IPS-NIHi11 (cell line): ENCODE data around the gene DDR2.
"Not testable (repeated sequence)": the region's sequence is repeated elsewhere in the genome, so short reads cannot be mapped to it uniquely, and the experiment has no call there.

Source experiments
- DNase-seq: peaks from one replicate; pipeline ENCODE4 v3.0.0; 2012; ENCODE audit warnings: mixed read lengths, low spot score

Gene DDR2

DNA sequence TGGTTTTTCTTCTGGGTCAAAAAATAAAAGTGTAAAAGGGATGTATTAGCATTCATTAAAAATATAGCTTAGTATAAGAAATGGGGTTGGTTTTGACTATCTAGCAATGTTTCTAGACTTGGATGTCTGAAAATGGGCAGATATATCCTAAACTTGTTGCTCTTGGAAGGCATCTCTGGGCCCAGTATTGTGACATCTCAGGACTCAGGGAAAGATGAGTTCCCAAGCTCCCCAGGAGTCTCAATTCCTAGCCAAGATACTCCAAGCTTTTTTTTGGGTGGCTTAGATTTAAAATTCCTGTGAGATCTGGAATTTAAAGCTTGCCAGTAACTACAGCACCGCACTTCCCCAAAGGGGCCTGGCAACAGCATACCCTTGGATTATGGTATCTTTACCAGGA is 146.8 kb downstream of the DDR2 start:
- DNase-seq, result no peak

DNA sequence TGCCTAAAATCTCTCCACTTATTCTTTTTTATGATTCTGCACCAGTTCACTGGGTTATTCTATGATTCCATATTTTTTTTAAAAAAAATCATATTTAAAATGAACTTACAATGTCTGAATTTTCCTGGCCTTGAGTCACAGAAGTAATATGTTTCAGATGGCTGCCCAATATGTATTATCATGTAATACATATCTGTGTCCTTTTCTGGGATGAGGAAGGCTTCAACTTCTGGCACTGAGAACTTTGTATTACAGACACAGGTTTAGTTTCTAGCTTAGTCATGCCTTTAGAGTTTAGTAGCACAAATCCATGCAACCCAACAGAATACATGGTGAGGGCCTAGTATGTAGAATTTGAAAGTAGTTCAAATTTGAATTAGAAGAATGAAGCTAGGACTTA is 150.4 kb downstream of the DDR2 start:
- DNase-seq, result no peak

DNA sequence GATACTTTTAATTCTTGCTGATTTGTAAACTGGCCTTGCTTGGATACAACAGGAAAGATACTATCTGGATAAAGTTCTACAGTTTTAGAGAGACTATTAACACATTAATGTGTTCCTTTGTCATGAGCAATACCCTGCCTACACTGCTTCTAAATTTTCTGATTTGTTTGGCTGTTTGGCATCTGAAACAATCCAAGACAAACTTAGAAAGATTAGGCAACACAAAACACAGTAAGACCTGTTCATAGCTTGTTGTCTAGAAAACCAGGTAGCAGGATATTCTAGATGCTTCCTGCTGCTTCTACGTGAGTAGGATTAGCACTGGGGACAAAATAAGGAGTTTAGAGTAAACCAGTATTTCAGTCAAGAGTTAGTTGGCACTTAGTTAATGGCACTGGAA is 152.7 kb downstream of the DDR2 start:
- not testable (repeated sequence) for DNase-seq

DNA sequence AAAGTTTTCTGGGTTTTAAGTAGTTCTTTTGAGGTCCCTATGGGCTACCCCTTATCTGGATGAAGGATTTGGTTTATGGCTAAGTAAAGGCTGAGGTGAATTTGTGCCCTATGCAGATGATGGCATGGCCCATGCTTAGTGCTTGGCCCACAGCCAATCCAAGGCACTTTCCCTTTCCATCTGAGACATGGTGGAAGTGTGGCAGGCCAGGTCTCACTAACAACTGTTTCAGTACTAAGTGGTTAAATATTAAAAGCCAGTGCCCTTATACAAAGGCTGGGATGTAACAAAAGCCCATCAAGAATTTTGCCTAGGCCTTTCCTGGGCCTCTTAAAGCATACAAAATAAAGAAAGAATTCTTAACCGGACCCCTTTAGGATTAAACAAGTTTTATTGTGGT is 156.5 kb downstream of the DDR2 start:
- DNase-seq, result not testable (repeated sequence)

DNA sequence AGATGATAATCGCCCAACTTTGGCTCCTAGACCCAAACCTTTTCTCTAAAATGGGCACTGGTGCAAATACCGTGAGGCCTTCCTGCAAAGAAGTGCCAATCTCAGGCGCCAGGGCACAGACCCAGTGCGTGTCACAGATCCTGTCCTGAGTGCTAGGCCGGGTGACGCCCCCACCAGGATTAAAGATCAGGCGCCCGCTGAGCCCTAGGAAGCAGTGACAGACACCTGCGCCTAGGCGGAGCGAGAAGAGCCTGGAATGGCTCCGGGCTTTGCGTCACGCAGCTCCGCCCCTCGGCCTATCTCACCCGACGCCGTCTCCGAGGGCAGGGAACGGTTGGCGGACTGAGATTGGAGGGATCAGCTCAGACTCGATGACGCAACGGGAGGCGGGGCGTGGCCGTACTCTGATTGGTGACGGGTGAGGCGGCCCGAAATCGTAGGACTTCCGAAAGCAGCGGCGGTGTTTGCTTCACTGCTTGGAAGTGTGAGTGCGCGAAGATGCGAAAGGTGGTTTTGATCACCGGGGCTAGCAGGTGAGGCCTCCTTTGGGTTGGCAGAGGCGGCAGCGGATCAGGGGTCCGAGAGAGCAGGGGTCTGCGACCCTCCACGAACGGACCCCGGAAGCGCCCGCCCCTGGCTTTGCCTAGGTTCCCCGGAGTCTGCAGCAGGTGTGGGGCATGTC is 158.2 kb downstream of the DDR2 start, which contains the start of gene HSD17B7:
Gene HSD17B7 (plus strand): TSS at position 400 of the 682 bp plus-strand sequence. CDS start 99 bp downstream, at position 499.
- peak; percentile 57 for DNase-seq

DNA sequence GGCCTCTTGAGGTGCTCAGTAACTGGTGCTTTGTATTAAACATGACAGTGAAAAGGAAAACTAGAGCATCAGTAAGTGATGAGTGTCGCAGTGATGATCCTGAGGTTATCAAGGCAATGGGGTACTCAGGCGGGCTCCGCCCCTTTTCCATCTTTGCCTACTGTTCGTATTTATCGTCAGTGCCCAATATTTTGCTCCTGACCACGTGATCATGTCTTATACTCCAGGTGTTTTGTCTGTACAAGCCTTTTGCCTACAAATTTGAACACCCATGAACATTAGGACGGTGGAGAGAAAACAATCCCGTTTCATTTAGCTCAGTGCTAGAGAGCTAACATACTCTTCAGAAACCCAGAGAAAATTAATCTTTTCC is 158.7 kb downstream of the DDR2 start:
- not testable (repeated sequence) for DNase-seq

DNA sequence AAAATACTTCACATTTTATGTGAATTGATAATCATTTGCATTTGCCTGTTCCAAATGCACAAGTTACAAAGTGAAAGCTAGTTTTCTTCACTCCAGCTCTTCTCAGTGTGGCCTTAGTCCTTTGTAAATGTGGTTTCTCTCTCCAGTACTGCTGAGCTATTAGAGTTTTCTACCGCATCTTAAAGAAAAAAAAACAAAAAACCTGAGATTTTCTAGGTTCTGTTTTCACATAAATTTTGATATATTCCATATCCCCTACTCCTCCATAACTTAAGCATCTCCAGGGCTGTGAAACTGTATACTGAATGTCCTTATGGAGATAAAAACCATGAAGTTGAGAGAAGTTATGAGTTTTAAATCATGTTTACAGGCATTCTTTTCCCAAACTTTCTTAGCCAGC is 162.0 kb downstream of the DDR2 start:
- DNase-seq, result not testable (repeated sequence)

DNA sequence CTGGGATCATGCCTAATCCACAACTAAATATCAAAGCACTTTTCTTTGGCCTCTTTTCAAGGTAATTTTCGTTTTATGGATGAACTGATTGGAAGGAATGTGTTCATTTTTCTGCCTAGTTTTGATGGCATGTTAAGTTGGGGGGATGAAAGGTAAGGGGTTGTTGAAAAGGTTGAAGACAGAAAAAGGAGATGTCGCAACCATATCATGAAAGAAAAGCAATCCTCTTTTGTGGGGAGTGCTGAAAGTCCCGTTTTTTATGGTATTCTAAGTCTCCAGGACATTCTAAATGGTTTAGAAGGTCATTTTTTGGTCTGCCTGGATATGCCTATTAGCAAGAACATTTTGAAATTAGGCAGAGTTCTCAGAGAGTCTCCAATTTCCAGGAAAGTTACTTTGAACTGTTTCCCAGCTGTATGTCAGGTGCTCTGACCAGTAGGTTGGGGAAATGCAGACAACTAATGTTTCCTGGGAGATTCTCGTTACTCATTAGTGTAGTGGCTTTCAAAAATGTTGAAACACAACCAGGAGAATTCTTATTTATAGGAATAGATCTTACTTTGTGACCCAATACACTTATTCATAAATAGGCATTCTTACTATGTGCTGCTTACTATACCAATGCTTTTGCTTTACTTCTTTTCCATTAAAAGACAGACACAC is 164.5 kb downstream of the DDR2 start:
- not testable (repeated sequence) for DNase-seq

DNA sequence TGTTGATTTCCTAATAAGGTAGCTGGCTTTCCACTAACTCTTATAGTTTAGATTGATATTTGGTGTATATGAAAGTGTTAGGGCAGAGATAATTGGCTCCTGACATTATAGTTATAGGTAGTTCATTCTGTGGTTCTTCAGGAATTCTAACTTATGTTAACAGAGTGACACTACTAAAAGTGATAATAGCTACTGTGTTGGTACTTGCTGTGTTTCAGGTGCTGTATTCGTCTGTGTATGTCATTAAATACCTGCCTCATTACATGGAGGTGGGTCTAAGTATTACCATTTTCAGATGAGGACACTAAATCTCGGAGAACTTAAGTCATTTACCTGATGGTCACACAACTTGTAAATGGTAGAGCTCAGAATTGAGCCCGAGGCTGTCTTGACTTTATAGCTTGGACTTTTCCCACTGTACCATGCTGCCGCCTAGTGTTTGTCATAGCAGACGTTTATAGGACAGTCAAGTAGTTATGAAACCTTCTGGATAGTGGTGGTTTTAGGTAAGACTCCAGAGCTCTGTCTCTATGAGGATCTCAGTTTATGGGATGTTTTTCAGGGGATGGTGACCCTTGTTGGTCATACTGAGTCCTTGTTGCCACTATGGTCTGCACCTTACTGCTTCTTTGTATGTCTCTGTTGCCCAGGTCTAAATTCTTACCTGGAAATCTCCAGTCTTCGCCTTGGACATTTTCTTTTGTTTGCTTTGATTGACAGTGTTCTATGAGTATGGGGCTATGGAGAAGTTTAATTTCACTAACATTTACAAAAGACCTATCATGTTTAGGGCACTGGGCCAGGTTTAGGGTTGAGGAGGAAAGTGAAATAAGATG is 167.9 kb downstream of the DDR2 start:
- not testable (repeated sequence) for DNase-seq

DNA sequence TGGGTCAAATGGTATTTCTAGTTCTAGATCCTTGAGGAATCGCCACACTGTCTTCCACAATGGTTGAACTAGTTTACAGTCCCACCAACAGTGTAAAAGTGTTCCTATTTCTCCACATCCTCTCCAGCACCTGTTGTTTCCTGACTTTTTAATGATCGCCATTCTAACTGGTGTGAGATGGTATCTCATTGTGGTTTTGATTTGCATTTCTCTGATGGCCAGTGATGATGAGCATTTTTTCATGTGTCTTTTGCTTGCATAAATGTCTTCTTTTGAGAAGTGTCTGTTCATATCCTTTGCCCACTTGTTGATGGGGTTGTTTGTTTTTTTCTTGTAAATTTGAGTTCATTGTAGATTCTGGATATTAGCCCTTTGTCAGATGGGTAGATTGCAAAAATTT is 175.2 kb downstream of the DDR2 start:
- not testable (repeated sequence) for DNase-seq

DNA sequence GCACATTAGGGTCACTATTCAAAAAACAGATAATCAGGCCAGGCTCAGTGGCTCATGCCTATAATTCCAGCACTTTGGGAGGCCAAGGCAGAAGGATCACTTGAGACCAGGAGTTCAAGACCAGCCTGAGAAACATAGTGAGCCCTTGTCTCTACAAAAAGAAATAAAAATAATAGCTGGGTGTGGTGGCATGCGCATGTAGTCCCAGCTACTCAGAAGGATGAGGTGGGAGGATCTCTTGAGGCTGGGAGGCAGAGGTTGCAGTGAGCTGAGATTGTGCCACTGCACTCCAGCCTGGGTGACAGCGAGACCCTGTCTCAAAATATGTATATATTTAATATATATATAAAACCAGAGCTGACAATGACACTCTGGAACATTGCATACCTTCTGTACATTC is 180.1 kb downstream of the DDR2 start:
- not testable (repeated sequence) for DNase-seq

DNA sequence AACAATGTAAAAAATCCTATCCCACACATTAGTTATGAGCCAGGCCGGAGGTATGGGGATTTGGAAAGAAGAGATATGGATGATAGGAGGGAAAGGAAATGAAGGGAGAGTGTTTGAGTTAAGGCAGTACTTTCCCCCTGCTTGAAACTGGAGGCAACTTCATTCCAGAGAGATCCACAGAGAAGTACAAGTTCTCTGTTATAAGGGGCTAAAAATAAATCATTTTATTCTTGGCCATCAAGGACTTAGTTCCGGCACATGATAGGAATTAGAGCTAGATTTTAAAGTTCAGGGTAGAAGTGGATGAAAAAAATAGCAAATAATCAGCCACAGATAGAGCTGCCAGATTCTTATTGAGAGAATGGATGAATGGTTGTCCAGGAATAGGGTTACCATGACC is 185.9 kb downstream of the DDR2 start:
- DNase-seq, result not testable (repeated sequence)

DNA sequence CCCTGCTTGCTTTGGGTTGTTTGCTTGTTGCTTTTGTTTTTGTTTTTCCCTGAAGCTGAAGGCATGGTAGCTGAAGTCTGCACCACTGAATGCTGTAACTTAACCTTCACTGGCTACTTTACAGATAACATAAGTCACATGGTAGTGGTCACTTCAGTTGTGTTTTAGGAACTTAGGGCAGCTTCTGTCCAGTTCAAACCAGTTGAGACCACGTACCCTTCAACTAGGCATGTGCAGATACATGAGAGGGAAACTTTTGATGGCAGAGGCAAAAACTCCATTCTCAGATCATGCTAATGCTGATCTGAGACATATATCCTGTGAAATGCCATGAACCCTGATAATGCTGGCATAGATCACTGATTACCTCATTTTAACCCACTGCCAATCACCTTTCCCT is 186.4 kb downstream of the DDR2 start:
- not testable (repeated sequence) for DNase-seq

DNA sequence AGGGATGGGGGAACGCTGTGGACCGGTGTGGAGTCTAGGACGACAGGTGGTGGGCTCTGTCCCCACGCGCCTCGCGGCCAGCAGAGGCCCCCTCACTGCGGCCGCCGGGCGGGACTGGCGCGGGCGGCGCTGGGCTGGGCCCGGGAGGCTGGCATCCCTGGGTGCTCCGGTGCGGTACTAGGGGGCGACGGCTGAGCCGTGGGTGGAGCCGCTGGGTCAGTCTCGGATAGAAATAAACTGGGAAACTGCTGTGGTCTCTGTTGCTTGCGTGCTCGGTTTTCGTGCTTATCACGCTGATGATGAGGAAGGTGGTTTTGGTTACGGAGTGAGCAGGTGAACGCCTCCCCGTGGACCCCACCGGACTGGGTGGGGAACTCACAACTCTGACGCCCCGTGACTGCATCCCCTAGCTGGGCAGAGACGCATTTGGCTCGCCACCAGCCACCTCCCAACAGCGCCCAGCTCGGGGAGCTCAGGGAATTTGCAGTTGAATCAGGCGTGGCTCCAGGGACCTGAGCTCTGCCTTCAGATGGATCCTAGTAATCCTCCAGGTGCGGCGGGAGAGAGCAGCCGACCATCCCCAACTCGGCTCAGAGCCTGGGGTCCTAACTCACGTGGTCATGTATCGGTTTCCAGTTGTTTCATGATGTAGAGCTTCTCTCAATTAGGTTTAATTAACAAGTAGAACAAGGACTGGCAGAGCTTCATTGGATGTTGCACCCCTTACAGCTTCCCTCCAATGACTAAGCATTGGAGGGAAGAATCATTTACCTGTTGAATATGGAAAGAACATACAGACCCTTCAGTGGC is 190.3 kb downstream of the DDR2 start:
- DNase-seq, result peak; percentile 63

DNA sequence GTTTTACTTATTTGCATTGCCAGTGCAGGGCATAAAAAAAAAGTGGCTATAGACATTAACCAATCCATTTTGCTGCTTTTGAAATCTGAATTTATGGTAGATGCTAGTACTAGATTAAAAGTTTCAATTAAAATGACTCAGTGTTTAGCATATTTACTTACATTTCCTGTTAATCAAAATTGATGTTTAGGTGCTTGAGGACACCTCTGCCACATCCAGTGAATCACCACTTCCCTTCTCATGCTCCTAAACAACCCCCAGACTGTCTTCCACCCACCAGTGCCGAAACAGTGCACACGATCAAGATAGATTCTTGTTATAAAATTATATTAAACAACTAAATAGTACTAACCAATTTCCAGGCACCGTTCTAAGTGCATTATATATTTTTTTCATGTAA is 191.0 kb downstream of the DDR2 start:
- DNase-seq, result no peak

DNA sequence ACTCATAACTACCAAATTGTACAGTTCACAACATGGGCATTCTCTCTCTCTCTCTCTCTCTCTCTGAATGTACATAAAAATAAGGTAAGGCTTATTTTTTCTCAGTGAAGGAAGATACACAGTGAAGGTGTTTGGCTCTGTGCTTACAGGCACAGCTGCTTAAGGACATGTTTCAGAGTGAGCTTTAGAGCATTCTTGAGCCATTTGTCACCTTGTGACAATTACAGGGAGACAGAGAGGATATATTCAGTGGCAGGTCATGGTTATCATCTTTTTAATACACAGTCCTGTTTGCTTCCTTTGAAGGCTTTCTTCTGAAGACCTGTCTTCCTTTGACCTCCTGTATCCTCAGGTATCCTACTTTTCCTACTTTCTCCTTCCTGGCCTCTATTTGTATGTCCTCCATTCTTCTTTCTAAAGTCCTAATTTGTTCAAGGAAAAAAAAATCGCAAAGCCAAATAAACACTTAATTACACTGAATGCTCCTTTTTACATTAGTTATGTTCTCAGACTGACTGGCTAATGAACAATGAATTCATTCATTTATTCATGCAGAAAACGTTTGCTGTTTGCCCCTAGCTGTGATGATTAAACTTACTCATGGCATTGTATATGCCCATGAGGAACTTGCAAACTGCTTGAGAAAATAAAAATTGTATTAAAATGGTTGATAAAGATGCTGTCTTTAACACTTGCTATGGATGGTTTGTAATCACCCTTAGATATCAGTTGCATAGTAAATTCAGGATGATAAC is 191.7 kb downstream of the DDR2 start:
- DNase-seq, result no peak

DNA sequence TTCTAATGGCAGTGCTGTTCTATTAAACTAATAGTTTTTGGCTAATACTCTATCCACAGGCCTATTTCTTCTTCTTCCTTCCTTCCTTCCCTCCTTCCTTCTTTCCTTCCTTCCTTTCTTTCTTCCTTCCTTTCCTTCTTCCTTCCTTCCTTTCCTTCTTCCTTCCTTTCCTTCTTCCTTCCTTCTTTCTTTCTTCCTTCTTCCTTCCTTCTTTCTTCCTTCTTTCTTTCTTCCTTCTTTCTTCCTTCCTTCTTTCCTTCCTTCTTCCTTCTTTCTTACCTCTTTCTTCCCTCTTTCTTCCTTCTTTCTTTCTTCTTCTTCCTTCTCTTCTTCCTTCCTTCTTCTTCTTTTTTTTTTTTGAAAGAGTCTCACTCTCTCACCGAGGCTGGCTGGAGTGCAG is 197.0 kb downstream of the DDR2 start:
- no peak for DNase-seq

DNA sequence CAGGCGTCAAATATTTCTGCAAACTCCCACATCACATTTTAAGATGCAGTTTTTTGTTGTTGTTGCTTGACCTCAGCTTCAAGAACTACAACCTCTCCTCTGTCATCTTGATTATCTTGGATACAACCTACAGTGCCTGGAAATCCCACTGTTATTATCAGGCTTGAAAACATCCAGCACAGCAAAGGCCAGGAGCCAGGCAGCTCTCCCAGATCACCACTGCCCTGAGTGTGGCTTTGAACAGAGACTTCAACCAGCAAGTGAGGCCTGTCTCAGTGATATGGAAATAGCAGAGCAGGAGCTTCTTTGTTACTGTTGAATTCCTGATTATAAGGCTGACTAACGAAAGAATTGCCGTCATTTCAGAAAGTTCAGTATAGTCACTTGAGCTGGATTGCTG is 200.2 kb downstream of the DDR2 start:
- DNase-seq, result no peak

DNA sequence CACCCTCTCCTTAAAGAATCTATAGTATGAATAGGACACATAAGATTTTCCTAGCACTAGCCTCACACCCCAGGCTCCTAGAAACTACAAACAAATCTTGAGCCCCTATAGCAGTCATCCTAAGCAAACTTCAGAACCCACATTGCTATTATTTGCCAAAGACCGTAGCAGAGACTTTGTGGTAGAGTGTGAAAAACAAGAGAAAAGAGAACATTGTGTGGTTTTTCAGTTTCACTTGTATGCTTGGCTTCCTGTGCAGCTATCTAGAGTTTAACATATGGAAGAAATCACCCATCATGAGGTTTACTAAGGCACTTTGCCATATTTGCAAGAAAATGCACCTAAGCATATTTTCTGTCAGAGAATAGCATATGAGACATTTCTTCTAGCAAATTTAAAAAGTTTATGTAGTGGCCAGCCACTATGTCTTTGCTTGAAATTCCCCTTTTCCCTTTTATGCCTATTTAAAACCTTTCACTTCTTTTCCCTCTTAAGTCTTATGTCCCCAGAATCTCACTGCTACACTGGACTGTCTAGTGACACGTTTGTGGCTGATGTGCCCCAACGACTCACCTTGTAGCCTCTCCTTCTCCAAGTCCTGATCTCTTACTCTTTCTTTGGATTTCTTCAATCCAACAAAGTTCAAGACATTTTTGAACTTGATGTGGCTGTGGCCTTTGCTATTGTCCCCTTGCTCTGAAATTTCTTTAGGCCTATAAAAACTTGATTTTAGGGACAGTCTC is 203.1 kb downstream of the DDR2 start:
- no peak for DNase-seq
